Measurements from ENCODE around the gene KRT6C.
"Not testable (repeated sequence)": the region's sequence is repeated elsewhere in the genome, so short reads cannot be mapped to it uniquely, and the experiment has no call there.

The KRT6C gene

GRCh38 chr12:52454411-52455201, 19.0 kb downstream of the KRT6C start:
- no peak for DNase-seq

- no peak for DNase-seq
Measured at GRCh38 chr12:52452101-52452500, 21.5 kb downstream of the KRT6C start, which contains the start of gene KRT6B. Gene KRT6B, minus strand, starts transcription at chr12:52452146. Its CDS starts 68 bp downstream, at chr12:52452078.

- no peak for DNase-seq
Measured at GRCh38 chr12:52448228-52448627, 25.4 kb downstream of the KRT6C start.

GRCh38 chr12:52447196-52447595, 26.4 kb downstream of the KRT6C start:
- DNase-seq = not testable (repeated sequence)

- no peak for DNase-seq
Measured at GRCh38 chr12:52446367-52447045, 27.1 kb downstream of the KRT6C start.

GRCh38 chr12:52445876-52446275, 27.7 kb downstream of the KRT6C start:
- DNase-seq = no peak

GRCh38 chr12:52444647-52445595, 28.7 kb downstream of the KRT6C start:
- no peak for DNase-seq

GRCh38 chr12:52443966-52444365, 29.6 kb downstream of the KRT6C start:
- no peak for DNase-seq

- DNase-seq = no peak
Measured at GRCh38 chr12:52442600-52443061, 31.0 kb downstream of the KRT6C start.

GRCh38 chr12:52441320-52441911, 32.2 kb downstream of the KRT6C start:
- DNase-seq = no peak

GRCh38 chr12:52440821-52441319, 32.7 kb downstream of the KRT6C start:
- DNase-seq = no peak

GRCh38 chr12:52439845-52440244, 33.8 kb downstream of the KRT6C start:
- no peak for DNase-seq

- DNase-seq = no peak
Measured at GRCh38 chr12:52439420-52439819, 34.2 kb downstream of the KRT6C start.

- DNase-seq = no peak
Measured at GRCh38 chr12:52438305-52439301, 35.0 kb downstream of the KRT6C start.

- no peak for DNase-seq
Measured at GRCh38 chr12:52437508-52437907, 36.1 kb downstream of the KRT6C start.

- DNase-seq = no peak
Measured at GRCh38 chr12:52436828-52437474, 36.7 kb downstream of the KRT6C start.

GRCh38 chr12:52436000-52436827, 37.4 kb downstream of the KRT6C start:
- no peak for DNase-seq

- no peak for DNase-seq
Measured at GRCh38 chr12:52435659-52435999, 38.0 kb downstream of the KRT6C start.

GRCh38 chr12:52434760-52435530, 38.7 kb downstream of the KRT6C start:
- no peak for DNase-seq

Data from CD4-positive, alpha-beta T cell treated with Interleukin-12 subunit alpha and Interleukin-12 subunit beta, for 1 hour (primary cell).